ENCODE results near the gene PLD5.
"Not testable (repeated sequence)": the region's sequence is repeated elsewhere in the genome, so short reads cannot be mapped to it uniquely, and the experiment has no call there.

Gene PLD5

GRCh38 chr1:242477944-242478343 is 46.6 kb downstream of the PLD5 start:
- no peak for DNase-seq

GRCh38 chr1:242470774-242471173 is 53.7 kb downstream of the PLD5 start:
- no peak for DNase-seq

- DNase-seq = no peak
These were observed 55.7 kb downstream of the PLD5 start for GRCh38 chr1:242468784-242469183.

DNA sequence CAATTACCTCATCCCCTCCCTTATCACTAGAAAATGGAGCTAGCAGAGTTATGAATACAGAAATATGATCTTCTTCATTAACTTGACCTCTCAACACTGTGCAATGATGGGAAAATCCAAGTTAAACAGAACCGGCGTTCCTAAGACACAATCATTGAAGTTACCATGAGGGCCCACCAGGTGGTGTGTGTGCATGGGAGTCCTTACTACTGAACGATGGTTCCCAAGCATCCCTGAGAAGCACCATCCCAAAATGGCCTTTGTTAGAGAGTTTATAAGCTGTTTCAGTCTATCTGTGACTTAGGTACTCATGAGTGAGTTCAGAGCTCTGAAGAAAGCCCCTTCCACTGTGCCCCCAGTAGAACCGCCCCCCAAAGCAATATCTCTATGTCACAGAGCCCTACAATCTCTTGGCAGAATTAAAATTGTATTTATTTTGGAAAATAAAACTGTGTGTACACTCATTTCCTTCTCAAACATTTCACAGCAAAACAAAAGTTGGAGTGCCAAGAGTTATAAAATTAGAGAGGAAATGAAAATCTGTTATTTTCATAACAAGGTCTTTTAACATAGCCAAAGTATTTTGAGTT is 56.8 kb downstream of the PLD5 start:
- DNase-seq = peak; percentile 18

- DNase-seq = no peak
These were observed 61.6 kb downstream of the PLD5 start for GRCh38 chr1:242462867-242463266.

DNA sequence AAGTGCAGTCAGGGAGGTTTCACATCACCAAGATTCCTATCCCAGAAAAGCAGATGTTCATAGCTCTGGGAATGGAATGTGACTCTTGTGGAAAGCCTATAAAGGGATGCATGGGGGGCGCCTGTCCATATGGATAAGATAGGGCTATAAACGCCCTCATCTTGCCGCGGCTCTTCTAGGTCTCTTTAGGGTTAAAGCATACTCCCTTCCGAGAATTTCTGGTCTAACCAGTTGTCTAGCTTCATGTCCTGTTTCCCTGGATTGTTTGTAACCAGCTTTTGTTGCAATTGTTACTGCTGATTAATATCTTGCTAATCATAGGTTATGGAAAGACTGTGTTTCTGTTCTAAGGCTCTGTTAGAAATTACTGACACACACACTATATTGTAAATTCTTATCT is 64.8 kb downstream of the PLD5 start:
- not testable (repeated sequence) for DNase-seq

DNA sequence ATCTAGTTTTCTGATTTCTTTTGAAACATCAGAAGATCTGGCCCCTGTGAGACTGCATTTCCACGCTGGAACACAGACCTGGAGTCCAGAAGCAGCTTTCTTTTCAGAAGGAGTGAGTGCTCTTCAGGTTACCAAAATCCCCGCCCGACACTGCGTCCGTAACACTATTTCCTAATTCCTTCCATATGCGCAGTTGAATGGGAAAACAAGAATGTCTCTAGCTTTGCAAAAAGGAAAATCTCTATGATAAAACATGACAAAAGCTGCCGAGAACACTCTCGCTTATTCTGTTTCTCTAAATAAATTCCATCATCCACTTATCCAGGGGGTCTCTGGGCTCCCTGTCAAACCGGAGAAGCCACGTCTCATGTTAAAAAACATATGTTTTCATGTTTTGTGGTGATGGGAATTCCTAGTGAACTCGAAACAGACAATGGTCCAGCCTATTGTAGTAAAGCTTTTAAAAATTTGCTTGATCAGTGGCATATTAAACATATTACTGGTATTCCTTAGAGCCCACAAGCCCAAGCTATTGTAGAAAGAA is 67.7 kb downstream of the PLD5 start:
- no peak for DNase-seq

GRCh38 chr1:242455052-242455361 is 69.5 kb downstream of the PLD5 start:
- no peak for DNase-seq

GRCh38 chr1:242454262-242455051 is 70.0 kb downstream of the PLD5 start:
- DNase-seq = no peak

- no peak for DNase-seq
These were observed 71.9 kb downstream of the PLD5 start for GRCh38 chr1:242452573-242452972.

GRCh38 chr1:242449661-242450060 is 74.8 kb downstream of the PLD5 start:
- DNase-seq = no peak

DNA sequence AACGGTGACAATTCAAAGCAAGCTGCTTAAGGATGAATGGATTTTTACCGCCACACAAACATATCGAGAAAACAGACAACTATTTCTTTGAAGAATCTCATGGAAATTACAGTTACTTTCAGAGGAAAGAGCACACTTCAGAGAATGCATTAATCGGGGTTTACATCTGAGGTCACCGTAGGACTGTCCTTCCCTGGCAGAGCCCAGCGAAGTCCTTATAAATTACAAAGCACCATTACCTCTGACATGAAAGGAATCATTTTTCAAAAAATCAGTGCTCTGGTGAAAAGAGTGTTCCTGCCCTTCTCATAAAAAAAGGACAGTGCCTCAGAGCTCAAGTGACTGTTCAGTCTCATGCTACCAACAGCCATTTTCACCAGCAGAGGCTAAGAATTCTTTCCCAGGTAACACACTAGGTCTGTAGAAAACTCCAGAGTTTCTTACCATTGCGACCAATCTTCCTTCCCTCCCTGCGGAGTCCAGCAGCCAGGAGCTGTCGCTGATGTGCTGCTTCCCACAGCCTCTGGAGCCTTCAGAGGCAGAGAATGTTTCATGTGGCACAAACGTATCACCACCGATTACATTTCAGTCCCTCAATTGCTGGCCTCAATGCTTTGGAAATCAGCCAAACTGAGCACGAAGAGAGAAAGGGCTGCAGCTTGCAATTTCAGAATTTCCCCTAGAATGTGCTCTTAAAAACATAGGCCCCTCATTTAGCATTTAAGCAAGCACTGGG is 75.4 kb downstream of the PLD5 start:
- DNase-seq = no peak

GRCh38 chr1:242447689-242448088 is 76.8 kb downstream of the PLD5 start:
- DNase-seq = no peak

- no peak for DNase-seq
These were observed 83.7 kb downstream of the PLD5 start for GRCh38 chr1:242440757-242441156.

DNA sequence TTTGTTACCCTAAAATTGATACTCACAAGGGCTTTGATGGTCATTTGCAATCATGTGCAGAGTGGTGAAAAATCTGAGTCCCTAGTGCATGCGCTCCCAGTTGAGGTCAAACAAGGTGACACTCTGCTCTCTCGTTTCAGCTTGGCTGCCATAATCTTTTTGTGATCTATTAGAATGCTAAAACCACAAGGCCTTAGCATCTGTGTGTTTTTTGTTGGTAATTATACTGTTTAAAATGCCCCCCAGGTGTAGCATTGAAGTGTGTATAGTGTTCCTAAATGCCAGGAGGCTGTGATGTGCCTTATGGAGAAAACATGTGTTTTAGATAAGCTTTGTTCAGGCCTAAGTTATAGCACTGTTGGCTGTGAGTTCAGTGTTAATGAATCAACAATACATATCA is 89.3 kb downstream of the PLD5 start:
- no peak for DNase-seq

GRCh38 chr1:242432491-242433095 is 91.9 kb downstream of the PLD5 start:
- no peak for DNase-seq

- DNase-seq = no peak
These were observed 92.7 kb downstream of the PLD5 start for GRCh38 chr1:242431786-242432185.

DNA sequence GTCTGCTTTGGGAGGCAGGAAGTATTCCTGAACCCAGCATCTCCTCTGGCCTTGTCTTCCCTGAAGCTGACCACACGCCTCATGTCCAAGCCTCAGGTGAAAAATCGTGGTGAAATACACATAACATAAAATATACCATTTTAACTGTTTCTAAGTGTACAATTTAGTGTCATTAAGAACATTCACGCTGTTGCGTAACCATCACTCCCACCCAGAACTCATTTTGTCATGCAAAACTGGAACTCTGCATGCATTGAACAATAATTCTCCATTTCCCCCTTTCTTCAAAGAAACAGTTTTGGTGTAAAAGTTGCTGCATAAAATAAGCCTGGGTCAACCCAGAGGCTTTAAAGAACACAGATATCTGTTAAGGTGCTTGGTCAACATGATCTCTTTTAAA is 93.5 kb downstream of the PLD5 start:
- no peak for DNase-seq

DNA sequence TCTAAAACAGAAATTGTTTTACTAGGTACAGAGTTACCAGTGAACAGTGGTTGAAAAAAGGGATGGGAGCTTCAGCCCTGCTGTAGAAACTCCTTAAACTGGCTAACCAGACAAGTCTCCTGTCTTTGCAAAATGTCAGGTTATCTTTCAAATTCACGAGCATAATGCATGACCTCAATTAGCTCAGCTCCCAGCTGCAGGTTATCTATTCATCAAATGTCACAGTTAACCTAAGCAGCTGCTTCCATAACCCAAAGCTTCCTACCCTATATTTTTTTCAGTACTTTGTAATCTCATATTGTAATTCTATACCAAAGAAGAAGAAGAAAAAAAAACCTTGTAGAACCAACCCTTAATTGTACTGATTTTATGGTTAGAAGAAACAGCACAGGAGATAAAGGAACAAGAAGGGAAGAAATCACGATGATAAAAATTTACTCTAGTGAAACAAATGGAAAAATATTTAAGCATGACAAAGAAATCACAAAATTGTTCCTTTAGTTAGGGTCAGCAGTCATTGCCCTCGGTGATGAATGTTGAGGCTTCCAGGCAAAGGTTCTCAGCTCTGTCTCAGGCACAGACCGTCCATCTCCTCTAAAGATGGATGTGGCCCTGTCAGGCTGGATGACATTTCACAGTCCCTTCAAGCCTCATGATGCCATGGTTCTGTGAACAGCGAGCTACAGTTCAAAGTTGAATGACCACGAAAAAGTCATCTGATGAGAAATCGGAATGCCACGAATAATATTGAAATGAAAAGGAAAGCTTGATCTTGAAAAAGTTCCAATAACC is 95.9 kb downstream of the PLD5 start:
- DNase-seq = no peak

DNA sequence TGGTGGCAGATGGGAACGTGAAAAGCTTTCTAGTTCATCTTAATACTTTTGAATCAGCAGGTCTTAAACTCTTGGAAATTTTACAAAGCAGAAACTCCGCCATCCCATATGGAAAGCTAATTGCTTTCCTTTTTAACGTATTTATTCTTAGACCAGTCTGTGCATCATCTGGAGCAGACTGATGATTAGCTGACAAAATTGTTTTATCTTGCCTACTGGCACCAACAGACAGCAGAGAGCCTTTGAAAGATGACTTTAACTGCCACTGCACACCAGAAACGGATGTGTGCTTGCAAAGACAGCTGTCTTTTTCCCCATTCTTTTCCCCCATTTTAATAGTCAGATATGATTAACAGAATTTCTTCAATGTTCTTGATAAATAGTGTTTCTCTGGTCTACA is 97.0 kb downstream of the PLD5 start:
- no peak for DNase-seq

DNA sequence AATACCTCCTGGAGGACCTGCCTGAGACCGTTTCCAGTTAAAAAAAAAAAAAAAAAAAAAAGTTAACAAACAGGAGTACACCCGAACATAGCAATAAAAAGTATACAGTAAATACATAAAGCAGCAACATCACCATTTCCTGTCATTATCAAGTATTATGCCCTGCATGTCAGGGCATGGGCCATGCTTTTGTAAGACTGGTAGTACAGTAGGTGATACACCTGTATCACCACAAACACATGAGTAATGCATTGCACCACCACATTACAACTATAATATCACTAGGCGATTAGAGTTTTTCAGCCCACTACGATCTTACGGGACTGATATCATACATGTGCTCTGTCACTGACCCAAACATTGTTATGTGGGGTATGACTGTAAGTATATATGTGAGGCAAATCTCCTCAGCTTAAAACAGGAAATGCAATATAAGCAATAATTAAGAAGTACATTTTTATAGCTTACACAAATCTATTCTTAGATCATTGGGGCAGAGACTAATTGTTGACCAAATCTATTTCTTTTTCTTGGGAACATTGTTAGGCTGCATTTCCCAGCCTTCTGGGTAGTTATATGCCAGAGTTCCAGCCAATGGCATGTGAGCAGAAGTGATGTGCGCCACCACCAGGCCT is 98.1 kb downstream of the PLD5 start:
- DNase-seq = no peak

DNA sequence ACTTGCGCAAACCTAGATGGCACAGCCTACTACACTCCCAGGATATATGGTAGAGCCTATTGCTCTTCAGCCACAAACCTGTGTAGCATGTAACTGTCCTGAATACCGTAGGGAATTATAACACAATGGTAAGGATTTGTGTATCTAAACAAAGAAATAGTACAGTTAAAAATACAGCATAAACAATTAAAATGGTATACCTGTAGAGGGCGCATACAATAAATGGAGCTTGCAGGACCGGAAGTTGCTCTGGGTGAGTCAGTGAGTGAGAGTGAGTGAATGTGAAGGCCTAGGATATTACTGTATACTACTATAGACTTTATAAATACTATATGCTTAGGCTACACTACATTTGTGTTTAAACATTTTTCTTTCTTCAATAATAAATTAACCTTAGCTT is 99.3 kb downstream of the PLD5 start:
- DNase-seq = no peak

All from CD4-positive, alpha-beta T cell treated with Interleukin-6 for 4 hours (primary cell).